Activated T-cell treated with anti-CD3 and anti-CD28 coated beads, Interleukin-2, amount 50 U/mL, for 24 hours (primary cell): ENCODE data around the gene DLX3.
A peak's percentile ranks its signal among the peaks of the same experiment; 100 is the strongest.

Experiments
- DNase-seq: peaks from one replicate; pipeline ENCODE4 v3.0.0-alpha.2; 2020
- H3K27ac Mint-ChIP-seq: 2 replicates; pipeline ENCODE4 v1.8.0; 2020; ENCODE audit warnings: mild to moderate bottlenecking, mixed read lengths
- H3K27me3 Mint-ChIP-seq: 2 replicates; pipeline ENCODE4 v1.8.0; 2020; ENCODE audit warnings: mixed read lengths
- H3K36me3 Mint-ChIP-seq: 2 replicates; pipeline ENCODE4 v1.8.0; 2020; ENCODE audit warnings: low read depth, mixed read lengths
- H3K4me1 Mint-ChIP-seq: 2 replicates; pipeline ENCODE4 v1.8.0; 2020; ENCODE audit warnings: low read depth, mixed read lengths
- H3K4me3 Mint-ChIP-seq: 2 replicates; pipeline ENCODE4 v1.8.0; 2020; ENCODE audit warnings: mild to moderate bottlenecking, moderate library complexity, mixed read lengths
- H3K9me3 Mint-ChIP-seq: 2 replicates; pipeline ENCODE4 v1.8.0; 2020; ENCODE audit warnings: mixed read lengths

Gene DLX3

GRCh38 chr17:49966767-49967166 is 28.3 kb downstream of the DLX3 start:
- Mint-ChIP-seq H3K4me3 (no peak overlapping the region), H3K9me3 (no peaks in the 10 kb centered on the region), H3K27ac (no peak overlapping the region), H3K4me1 (peaks cover 48% of the 10 kb centered on the region), H3K27me3 (peaks cover 89% of the 10 kb centered on the region), H3K36me3 (no peaks in the 10 kb centered on the region)
- no peak for DNase-seq

DNA sequence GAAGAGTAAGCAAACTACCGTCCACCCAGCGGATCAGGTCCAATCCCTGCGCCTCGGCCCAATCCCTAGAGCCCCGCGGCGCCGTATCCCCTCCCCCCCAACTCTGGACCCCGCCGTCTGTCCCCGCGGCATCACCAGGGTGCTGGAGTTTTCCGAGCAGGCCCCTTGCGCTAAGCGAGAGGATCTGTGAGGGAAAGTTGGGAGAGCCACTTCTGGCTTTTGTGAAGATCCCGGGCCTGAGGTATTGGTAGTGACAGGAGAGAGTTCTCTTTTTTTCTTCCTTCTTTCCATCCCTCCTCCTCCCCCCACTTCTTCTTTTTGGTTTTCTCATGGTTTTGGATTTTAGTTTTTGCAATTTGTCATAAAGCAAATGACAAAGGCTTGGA is 29.5 kb downstream of the DLX3 start:
- Mint-ChIP-seq H3K4me3 (no peak overlapping the region), H3K4me1 (peaks cover 38% of the 10 kb centered on the region), H3K9me3 (no peaks in the 10 kb centered on the region), H3K27ac (no peak overlapping the region), H3K36me3 (no peaks in the 10 kb centered on the region), H3K27me3 (peaks cover 88% of the 10 kb centered on the region)
- DNase-seq, result no peak

DNA sequence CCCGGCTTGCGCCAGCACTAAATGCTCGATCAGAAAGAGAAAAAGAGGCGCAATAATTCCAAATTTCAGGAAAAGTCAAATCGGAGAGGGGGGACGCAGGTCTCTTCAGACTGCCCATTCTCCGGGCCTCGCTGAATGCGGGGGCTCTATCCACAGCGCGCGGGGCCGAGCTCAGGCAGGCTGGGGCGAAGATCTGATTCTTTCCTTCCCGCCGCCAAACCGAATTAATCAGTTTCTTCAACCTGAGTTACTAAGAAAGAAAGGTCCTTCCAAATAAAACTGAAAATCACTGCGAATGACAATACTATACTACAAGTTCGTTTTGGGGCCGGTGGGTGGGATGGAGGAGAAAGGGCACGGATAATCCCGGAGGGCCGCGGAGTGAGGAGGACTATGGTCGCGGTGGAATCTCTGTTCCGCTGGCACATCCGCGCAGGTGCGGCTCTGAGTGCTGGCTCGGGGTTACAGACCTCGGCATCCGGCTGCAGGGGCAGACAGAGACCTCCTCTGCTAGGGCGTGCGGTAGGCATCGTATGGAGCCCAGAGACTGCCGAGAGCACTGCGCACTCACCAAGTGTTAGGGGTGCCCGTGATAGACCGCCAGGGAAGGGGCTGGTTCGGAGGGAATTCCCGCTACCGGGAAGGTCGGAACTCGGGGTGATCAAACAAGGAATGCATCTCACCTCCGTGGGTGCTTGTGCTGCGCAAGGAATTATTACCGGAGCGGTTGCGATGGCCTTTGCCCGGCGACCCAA is 30.1 kb downstream of the DLX3 start:
- Mint-ChIP-seq H3K27ac (peak overlapping the region; percentile 58), H3K9me3 (no peaks in the 10 kb centered on the region), H3K27me3 (peaks cover 82% of the 10 kb centered on the region), H3K4me3 (peak overlapping the region; percentile 64), H3K4me1 (peaks cover 34% of the 10 kb centered on the region), H3K36me3 (no peaks in the 10 kb centered on the region)
- DNase-seq, result peak; percentile 57

DNA sequence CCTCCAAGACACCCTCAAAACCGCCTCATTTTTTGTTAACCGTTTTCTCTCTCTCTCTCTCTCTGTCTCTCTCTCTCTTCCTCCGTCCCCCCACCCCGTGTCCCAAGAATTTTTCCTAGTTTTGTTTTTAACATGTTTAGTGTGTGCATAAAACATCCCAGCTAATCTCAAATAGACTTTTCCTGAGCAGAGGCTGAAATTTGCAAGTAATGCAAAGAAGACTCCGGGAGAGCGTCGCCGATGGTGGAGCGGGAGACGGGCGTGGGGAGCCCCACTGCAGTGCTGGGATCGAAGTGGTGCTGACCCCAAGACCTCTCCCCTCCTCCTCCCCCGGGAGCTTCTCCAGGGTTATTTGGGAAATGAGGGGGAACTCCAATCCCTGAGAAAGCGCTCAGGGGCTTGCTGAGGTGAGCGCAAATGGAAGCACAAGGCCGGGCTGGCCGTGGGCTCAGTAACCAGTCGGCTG is 30.7 kb downstream of the DLX3 start:
- Mint-ChIP-seq H3K27ac (no peak overlapping the region), H3K36me3 (no peaks in the 10 kb centered on the region), H3K4me3 (peak overlapping the region; percentile 64), H3K27me3 (peaks cover 83% of the 10 kb centered on the region), H3K9me3 (no peaks in the 10 kb centered on the region), H3K4me1 (peaks cover 29% of the 10 kb centered on the region)
- no peak for DNase-seq

DNA sequence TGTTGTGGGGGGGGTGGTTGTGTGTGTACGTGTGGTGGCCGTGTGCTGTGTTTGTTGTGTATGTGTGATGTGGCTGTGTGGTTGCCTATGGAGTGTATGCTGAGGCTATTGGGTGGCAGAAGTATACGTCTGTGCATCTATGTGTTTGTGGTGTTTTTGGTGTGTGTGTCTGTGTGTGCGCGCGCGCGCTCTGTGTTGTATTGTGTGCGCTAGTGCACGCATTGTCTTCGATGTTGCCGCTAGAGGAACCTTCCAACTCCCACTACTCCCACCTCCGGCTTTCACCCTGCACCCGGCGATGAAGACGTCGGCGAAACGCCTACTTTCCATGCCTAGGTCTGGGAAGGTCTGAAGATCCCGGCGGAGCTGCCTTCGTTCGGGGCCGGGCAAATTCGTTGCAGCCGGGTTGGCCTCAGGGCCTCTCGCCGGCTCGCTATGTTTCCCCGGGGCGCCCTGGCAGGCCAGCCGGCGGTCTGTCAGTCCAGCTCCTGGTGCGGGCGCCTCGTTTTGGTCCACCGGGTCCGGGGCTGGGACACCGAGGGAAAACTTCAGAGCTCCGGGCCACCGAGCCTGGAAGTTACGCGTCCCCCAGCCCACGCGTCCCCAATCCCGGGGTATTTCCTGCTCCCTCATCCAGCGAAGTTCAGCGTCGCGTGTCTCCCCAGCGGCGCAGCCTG is 31.3 kb downstream of the DLX3 start:
- DNase-seq, result peak; percentile 46
- Mint-ChIP-seq H3K36me3 (no peaks in the 10 kb centered on the region), H3K4me1 (peaks cover 26% of the 10 kb centered on the region), H3K27ac (no peak overlapping the region), H3K4me3 (peak overlapping the region; percentile 36), H3K27me3 (peaks cover 80% of the 10 kb centered on the region), H3K9me3 (no peaks in the 10 kb centered on the region)

GRCh38 chr17:49963309-49963625 is 31.8 kb downstream of the DLX3 start:
- no peak overlapping the region for H3K4me3 Mint-ChIP-seq
- H3K27me3 Mint-ChIP-seq, result peaks cover 78% of the 10 kb centered on the region
- peaks cover 24% of the 10 kb centered on the region for H3K4me1 Mint-ChIP-seq
- H3K9me3 Mint-ChIP-seq, result no peaks in the 10 kb centered on the region
- no peaks in the 10 kb centered on the region for H3K36me3 Mint-ChIP-seq
- DNase-seq, result no peak
- no peak overlapping the region for H3K27ac Mint-ChIP-seq

- peaks cover 20% of the 10 kb centered on the region for H3K4me1 Mint-ChIP-seq
- no peaks in the 10 kb centered on the region for H3K9me3 Mint-ChIP-seq
- peaks cover 73% of the 10 kb centered on the region for H3K27me3 Mint-ChIP-seq
- no peaks in the 10 kb centered on the region for H3K36me3 Mint-ChIP-seq
- no peak overlapping the region for H3K27ac Mint-ChIP-seq
- H3K4me3 Mint-ChIP-seq, result no peak overlapping the region
- no peak for DNase-seq
Measured at GRCh38 chr17:49962599-49963308, 32.3 kb downstream of the DLX3 start.

GRCh38 chr17:49959183-49959935 is 35.7 kb downstream of the DLX3 start:
- DNase-seq, result no peak
- peaks cover 44% of the 10 kb centered on the region for H3K27me3 Mint-ChIP-seq
- no peak overlapping the region for H3K4me3 Mint-ChIP-seq
- peak overlapping the region; percentile 41 for H3K27ac Mint-ChIP-seq
- H3K36me3 Mint-ChIP-seq, result no peaks in the 10 kb centered on the region
- peaks cover 9% of the 10 kb centered on the region for H3K4me1 Mint-ChIP-seq
- H3K9me3 Mint-ChIP-seq, result no peaks in the 10 kb centered on the region

DNA sequence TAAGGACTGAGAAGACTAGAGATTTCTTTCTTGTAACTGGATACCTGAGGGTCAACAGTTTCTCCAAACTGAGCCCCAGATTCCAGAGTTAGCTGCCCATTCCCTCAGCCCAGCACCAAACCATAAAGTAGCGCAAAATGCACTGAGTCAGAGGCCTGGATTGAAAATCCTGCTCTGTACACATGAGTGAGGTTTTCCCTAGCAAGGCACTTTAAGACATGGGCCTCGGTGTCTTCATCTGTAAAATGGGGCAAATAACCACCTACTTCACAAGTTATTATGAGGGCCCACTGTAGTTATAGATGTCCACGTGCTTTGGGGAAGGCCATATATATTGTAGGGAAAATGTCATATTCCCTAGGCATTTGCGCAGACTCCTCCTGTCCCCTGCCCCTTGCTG is 36.3 kb downstream of the DLX3 start:
- Mint-ChIP-seq H3K36me3 (no peaks in the 10 kb centered on the region), H3K4me1 (peaks cover 3% of the 10 kb centered on the region), H3K27ac (no peak overlapping the region), H3K4me3 (no peak overlapping the region), H3K27me3 (peaks cover 43% of the 10 kb centered on the region), H3K9me3 (no peaks in the 10 kb centered on the region)
- no peak for DNase-seq

- H3K9me3 Mint-ChIP-seq, result no peaks in the 10 kb centered on the region
- H3K4me3 Mint-ChIP-seq, result no peak overlapping the region
- H3K4me1 Mint-ChIP-seq, result no peaks in the 10 kb centered on the region
- H3K27ac Mint-ChIP-seq, result no peak overlapping the region
- DNase-seq, result no peak
- peaks cover 43% of the 10 kb centered on the region for H3K27me3 Mint-ChIP-seq
- no peaks in the 10 kb centered on the region for H3K36me3 Mint-ChIP-seq
Measured at GRCh38 chr17:49957350-49957749, 37.7 kb downstream of the DLX3 start.

DNA sequence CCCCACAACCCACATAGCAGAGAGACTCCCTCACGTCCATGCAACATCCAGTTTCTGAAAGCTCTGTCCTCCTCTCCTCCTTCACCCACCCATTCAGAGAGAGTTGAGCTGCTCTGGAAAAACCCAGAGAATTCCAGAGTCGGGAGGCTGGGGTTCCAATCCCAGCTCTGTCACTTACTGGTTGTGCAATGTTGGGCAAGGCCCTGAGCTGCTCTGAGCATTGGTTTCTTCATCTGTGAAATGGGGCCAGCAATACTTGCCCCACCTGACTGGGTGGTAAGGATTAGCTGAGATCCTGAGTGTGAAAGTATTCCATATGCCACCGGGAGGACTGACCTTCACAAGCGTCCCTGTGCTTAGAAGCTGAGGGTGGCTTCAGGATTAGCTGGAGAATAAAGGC is 38.2 kb downstream of the DLX3 start:
- Mint-ChIP-seq H3K4me3 (no peak overlapping the region), H3K9me3 (no peaks in the 10 kb centered on the region), H3K27ac (no peak overlapping the region), H3K36me3 (no peaks in the 10 kb centered on the region), H3K4me1 (no peaks in the 10 kb centered on the region), H3K27me3 (peaks cover 46% of the 10 kb centered on the region)
- no peak for DNase-seq

- Mint-ChIP-seq H3K27me3 (peaks cover 50% of the 10 kb centered on the region), H3K4me3 (no peak overlapping the region), H3K4me1 (no peaks in the 10 kb centered on the region), H3K9me3 (no peaks in the 10 kb centered on the region), H3K36me3 (no peaks in the 10 kb centered on the region), H3K27ac (no peak overlapping the region)
- no peak for DNase-seq
Measured at GRCh38 chr17:49955157-49955556, 39.9 kb downstream of the DLX3 start.

DNA sequence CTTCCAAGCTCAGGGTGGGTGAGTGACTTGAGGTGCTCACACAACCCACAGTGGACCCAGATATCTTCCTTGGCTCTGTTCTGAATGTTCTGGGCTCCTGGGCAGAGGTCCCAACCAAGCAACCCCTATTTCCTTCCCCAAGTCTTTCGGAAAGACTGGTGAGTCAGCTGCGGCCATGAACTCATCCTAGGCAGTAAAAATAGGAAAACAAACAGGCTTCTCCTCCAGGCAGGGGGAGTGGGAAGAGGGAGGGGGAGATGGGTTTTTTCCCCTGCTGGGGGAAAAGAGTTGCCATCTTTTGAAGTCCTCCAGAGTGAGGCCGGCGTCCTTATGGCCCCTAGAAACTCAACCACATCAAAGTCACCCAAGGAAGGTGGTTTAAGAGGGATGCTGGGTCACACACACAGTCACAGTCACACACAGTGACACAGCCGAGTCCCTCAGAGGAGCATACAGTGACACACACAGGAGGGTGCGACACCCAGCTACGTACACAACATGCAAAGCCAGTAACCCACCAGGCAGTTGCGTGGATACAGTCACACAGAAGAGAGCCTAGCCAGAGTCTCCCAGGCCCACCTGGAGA is 42.0 kb downstream of the DLX3 start:
- Mint-ChIP-seq H3K4me3 (no peak overlapping the region), H3K27me3 (peaks cover 63% of the 10 kb centered on the region), H3K36me3 (no peaks in the 10 kb centered on the region), H3K9me3 (no peaks in the 10 kb centered on the region), H3K27ac (no peak overlapping the region), H3K4me1 (no peaks in the 10 kb centered on the region)
- no peak for DNase-seq

DNA sequence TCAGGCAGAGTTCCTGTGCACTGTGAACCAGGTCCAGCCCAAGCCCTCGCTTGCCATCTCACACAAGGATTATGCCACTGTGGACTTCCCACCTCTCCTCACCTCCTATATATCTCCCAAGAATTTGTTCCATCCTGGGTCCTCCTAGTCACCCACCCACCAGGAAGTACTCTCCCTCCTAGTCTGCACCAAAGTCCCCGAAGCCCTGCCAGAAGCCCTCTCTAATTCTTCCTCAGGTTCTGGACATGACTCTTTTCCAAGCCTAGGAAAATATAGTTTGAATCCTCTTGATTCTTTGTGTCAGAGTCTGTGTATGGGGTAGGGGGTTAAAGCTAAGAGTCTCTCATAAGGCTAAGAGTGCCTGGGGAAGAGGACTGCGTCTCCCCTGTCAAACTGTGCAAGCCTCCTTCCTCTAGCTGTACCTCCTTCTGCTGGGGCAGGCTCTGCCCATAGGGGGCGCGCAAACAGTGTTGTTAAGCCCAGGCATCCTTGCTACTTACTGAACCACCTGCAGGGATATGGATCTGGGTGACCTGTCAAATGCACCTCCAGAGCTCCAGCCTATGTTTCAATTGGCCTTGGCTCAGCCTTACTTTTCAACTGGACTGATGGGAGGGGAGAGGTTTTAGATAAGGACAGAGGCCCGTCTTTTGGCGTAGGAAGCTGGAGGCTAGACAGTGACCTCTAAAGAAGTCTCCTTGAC is 42.7 kb downstream of the DLX3 start:
- H3K27ac Mint-ChIP-seq, result no peak overlapping the region
- H3K4me3 Mint-ChIP-seq, result no peak overlapping the region

More for the DNA sequence above, 42.7 kb downstream of the DLX3 start:
- H3K27me3 Mint-ChIP-seq, result peaks cover 66% of the 10 kb centered on the region
- peak; percentile 87 for DNase-seq
- no peaks in the 10 kb centered on the region for H3K4me1 Mint-ChIP-seq
- H3K36me3 Mint-ChIP-seq, result no peaks in the 10 kb centered on the region
- H3K9me3 Mint-ChIP-seq, result no peaks in the 10 kb centered on the region
